Gastrocnemius medialis (tissue), 4 donors: ENCODE data around the gene LAMTOR1. TPM values are rescaled to one million over a fixed set of nuclear protein-coding genes. Genes with fewer than 3 reads are reported as not detected.

Experiments used
- ATAC-seq, 2 donors: fragments of 150-250 bp; one replicate each; pipeline ENCODE4 v1.9.1; 2016
- DNase-seq, 2 donors: peaks; one replicate each; pipeline ENCODE4 v3.0.0-alpha.2; 2019
- H3K27ac ChIP-seq, 4 donors: fragments of 200-600 bp; sonication (generic); 1 replicate in 1 of 4; 2 replicates in 3 of 4; pipeline ENCODE4 v1.5.1; 2016 to 2018; ENCODE audit warnings: mild to moderate bottlenecking in 2 of 4, moderate library complexity in 1 of 4
- H3K27me3 ChIP-seq, 3 donors: fragments of 200-600 bp; sonication (generic) in 2 of 3; 1 replicate in 1 of 3; 2 replicates in 2 of 3; pipeline versions ENCODE4 v1.5.1 to v1.6.0; 2016 to 2019; ENCODE audit warnings: mild to moderate bottlenecking in 1 of 3, moderate library complexity in 1 of 3
- H3K36me3 ChIP-seq, 2 donors: fragments of 200-600 bp; sonication (generic) in 1 of 2; one replicate each; pipeline ENCODE4 v1.5.1; 2017 to 2018
- H3K4me1 ChIP-seq, 2 donors: fragments of 200-600 bp; sonication (generic) in 1 of 2; one replicate each; pipeline ENCODE4 v1.5.1; 2016 to 2017; ENCODE audit warnings: mild to moderate bottlenecking in 2 of 2
- H3K4me3 ChIP-seq, 4 donors: fragments of 200-600 bp; sonication (generic) in 3 of 4; 1 replicate in 1 of 4; 2 replicates in 3 of 4; pipeline ENCODE4 v1.5.1; 2016 to 2019; ENCODE audit warnings: mild to moderate bottlenecking in 2 of 4
- H3K9me3 ChIP-seq, 3 donors: fragments of 200-600 bp; sonication (generic) in 2 of 3; 1 replicate in 1 of 3; 2 replicates in 2 of 3; pipeline ENCODE4 v1.5.1; 2016 to 2019
- POLR2A ChIP-seq, 2 donors: fragments of 450-650 bp; IDR thresholded peaks; one replicate each; pipeline ENCODE4 v1.6.1; 2017; ENCODE audit warnings: antibody characterized with exemption in 2 of 2, mild to moderate bottlenecking in 2 of 2, moderate library complexity in 2 of 2
- in situ Hi-C, 4 donors: fragments of 200-750 bp; cut with MboI; loops; one replicate each; pipeline versions ENCODE4 v1.15.0 to v1.8.0; 2017; ENCODE audit warnings: low sequenced_read_pairs in 4 of 4
- intact Hi-C: fragments of 100-400 bp; cut with DNase I; formaldehyde crosslinking; loops from one replicate; pipeline ENCODE4 v1.15.1; 2023; ENCODE audit warnings: low total_unique reads
- total RNA-seq, 4 donors: library from RNA; depleted of rRNA; stranded (reverse); fragments of >200 nt; gene quantifications; one replicate each; pipeline versions ENCODE4 v1.1.0 to v1.2.3, GENCODE V29; 2016
- TF ChIP-seq, protein P1 (sequence below), 5 experiments: fragments of 450-650 bp in 3 of 5; fragments of 200-600 bp in 2 of 5; sonication (generic) in 2 of 5; IDR thresholded peaks in 4 of 5; conservative IDR thresholded peaks in 1 of 5; 1 replicate in 4 of 5; 2 replicates in 1 of 5; pipeline ENCODE4 v1.5.1; 2016 to 2019; ENCODE audit warnings: antibody characterized with exemption in 5 of 5, mild to moderate bottlenecking in 3 of 5, moderate library complexity in 3 of 5

The LAMTOR1 gene
- total RNA-seq, 4 donors from 2014 or later: 75.0 to 146 (median 104) TPM

DNA sequence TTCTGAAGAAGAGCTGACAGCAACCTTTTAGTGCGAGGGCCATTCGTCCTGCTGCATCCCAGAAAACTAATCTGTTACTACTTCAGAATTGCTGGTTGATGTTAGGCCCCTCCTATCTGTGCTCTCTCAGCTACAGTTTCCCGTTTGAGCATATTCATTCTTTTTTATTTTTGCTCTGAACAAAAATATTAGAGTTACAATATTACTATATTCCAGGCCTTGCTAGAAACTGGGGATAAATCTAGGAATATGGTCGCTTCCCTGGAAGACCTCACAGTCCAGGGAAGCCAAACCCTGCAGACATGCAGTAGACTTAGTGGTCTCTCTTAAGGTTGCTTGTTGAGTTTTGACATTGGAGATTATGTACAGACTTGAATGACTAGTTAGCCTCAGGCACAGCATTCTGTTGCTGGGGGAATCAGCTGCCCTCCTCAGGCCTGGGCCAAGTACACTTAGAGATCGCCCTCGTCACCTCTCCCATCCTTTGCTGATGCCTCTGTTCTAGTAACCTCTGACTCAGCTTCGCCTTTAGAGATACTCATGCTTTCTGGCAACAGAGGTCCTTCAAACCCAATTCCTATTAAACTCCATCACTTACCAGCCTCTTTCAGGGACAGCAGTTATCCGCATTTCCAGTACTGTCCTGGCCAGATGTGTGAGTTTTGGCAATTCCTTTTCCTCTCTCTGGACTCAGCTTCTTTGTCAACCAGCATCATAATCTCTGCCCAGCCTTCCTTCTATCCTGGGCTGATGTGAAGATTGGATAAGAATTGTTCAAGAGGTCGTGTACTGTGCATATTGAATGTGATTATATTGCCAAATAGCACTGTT lies 10.1 kb upstream of the LAMTOR1 start:
- intact Hi-C loops: loop anchor here (1.0 to 2.0 kb wide), 5 partner anchors 10 to 184 kb away; partner anchors contain the start of genes LAMTOR1, LRRC51, NUMA1 and RNF121
- peak overlapping the region; percentile 95 to 99 (median 98) for H3K27ac ChIP-seq

GRCh38 chr11:72112143-72112977 lies 9.3 kb upstream of the LAMTOR1 start, which contains the start of gene ANAPC15:
ANAPC15 (minus strand) TSS chr11:72112695; CDS start chr11:72111276, 1,419 bp downstream.
- in situ Hi-C loops (no loop called here), intact Hi-C loops (loop anchor here (1.0 to 2.0 kb wide), 5 partner anchors 9 to 184 kb away; partner anchors contain the start of genes LAMTOR1, LRRC51, NUMA1 and RNF121)
- H3K9me3 ChIP-seq: no peaks in the 10 kb centered on the region
- H3K4me1 ChIP-seq: peaks cover 11 to 13% of the 10 kb centered on the region in 2 donors
- peak; percentile 98 to 99 for DNase-seq
- H3K4me3 ChIP-seq: peak within 1 kb of the TSS; percentile 59 to 68 (median 66)
- H3K27me3 ChIP-seq: no peaks in the 10 kb centered on the region
- H3K27ac ChIP-seq: peak within 1 kb of the TSS; percentile 95 to 99 (median 98)
- peaks cover 0 to 6% of the 10 kb centered on the region in 2 donors for H3K36me3 ChIP-seq
- ATAC-seq: peak; percentile 94 to 95
- TF ChIP-seq POLR2A (IDR thresholded peaks at IDR 0.05): peak; percentile 88 to 97
- TF ChIP-seq, protein P1, sequence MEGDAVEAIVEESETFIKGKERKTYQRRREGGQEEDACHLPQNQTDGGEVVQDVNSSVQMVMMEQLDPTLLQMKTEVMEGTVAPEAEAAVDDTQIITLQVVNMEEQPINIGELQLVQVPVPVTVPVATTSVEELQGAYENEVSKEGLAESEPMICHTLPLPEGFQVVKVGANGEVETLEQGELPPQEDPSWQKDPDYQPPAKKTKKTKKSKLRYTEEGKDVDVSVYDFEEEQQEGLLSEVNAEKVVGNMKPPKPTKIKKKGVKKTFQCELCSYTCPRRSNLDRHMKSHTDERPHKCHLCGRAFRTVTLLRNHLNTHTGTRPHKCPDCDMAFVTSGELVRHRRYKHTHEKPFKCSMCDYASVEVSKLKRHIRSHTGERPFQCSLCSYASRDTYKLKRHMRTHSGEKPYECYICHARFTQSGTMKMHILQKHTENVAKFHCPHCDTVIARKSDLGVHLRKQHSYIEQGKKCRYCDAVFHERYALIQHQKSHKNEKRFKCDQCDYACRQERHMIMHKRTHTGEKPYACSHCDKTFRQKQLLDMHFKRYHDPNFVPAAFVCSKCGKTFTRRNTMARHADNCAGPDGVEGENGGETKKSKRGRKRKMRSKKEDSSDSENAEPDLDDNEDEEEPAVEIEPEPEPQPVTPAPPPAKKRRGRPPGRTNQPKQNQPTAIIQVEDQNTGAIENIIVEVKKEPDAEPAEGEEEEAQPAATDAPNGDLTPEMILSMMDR (IDR thresholded peaks at IDR 0.05 in 4 of 5, conservative IDR thresholded peaks at IDR 0.05 in 1 of 5): no peak

More for the DNA sequence above, 10.1 kb upstream of the LAMTOR1 start:
- ATAC-seq (no peak), DNase-seq (no peak)
- H3K36me3 ChIP-seq: peaks cover 0 to 6% of the 10 kb centered on the region in 2 donors
- no peaks in the 10 kb centered on the region for H3K9me3 ChIP-seq
- H3K27me3 ChIP-seq: no peaks in the 10 kb centered on the region
- in situ Hi-C loops: no loop called here
- H3K4me3 ChIP-seq: peak overlapping the region; percentile 59 to 68 (median 66)
- H3K4me1 ChIP-seq: peaks cover 11 to 13% of the 10 kb centered on the region in 2 donors
- no peak for TF ChIP-seq POLR2A (IDR thresholded peaks at IDR 0.05)
- TF ChIP-seq, protein P1 (IDR thresholded peaks at IDR 0.05 in 4 of 5, conservative IDR thresholded peaks at IDR 0.05 in 1 of 5): no peak

DNA sequence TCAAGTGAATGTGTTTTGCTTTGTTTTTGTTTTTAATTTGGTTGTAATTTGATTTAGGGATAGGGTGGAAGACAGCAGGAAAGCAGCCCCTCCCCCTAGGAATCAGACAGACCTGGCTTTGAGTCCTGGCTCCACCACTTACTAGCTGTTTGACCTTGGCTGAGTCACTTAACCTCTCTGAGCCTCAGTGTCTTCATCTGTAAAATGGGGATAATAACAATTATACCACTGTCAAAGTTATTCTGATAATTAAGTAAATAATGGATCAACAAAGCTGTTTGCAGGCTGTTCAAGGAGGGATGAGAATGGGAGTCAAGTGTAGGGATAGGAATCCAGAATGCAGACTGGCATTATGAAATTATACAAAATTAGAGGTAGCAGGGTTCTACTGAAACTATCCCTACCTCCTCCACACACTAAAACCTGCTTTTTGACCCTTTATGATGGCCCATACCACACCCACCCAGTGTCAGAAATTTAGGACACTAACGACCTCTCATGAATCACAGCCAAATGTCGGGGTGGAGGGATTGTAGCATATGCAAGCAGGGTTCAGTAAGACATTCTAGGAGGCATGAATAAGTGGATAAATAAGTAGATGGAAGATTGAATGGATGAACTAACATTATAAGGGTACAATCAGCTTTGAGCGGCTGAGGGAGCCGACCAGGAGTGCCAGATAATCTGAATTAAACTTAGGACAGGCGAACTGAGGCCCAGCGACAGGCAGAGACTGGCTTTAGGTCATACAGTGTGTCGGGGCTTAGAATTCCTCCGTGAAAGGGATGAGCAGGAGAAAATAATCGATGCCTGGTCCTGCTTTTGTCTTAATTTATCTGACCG lies 8.4 kb upstream of the LAMTOR1 start:
- TF ChIP-seq, protein P1 (IDR thresholded peaks at IDR 0.05 in 4 of 5, conservative IDR thresholded peaks at IDR 0.05 in 1 of 5): no peak
- TF ChIP-seq POLR2A (IDR thresholded peaks at IDR 0.05): no peak
- intact Hi-C loops: loop anchor here (1.0 to 2.0 kb wide), 5 partner anchors 8 to 183 kb away; partner anchors contain the start of genes LAMTOR1, LRRC51, NUMA1 and RNF121
- ATAC-seq: peak in 1 of 2 donors; percentile 15
- Histone ChIP-seq H3K4me3 (peak overlapping the region; percentile 58 to 68 (median 63)), H3K27ac (peak overlapping the region; percentile 95 to 99 (median 98)), H3K36me3 (peaks cover 0 to 6% of the 10 kb centered on the region in 2 donors), H3K27me3 (no peaks in the 10 kb centered on the region), H3K4me1 (peaks cover 11 to 13% of the 10 kb centered on the region in 2 donors), H3K9me3 (no peaks in the 10 kb centered on the region)
- DNase-seq: no peak
- in situ Hi-C loops: no loop called here

- intact Hi-C loops: loop anchor here (10.0 kb wide), 2 partner anchors 321 to 329 kb away; partner anchors contain the start of gene CLPB
- H3K27ac ChIP-seq: no peak within 1 kb of the TSS
- no peak within 1 kb of the TSS for H3K4me3 ChIP-seq
- in situ Hi-C loops: loop anchor here in 2 of 4 donors (10.0 kb wide), 1 partner anchor 329 kb away; the partner anchor contains the start of gene CLPB (in 2 of the 2)
- H3K36me3 ChIP-seq: peaks cover 0 to 6% of the 10 kb centered on the region in 2 donors
- H3K9me3 ChIP-seq: no peaks in the 10 kb centered on the region
- TF ChIP-seq, protein P1 (IDR thresholded peaks at IDR 0.05 in 4 of 5, conservative IDR thresholded peaks at IDR 0.05 in 1 of 5): no peak
- H3K27me3 ChIP-seq: no peaks in the 10 kb centered on the region
- ATAC-seq: no peak
- no peak for DNase-seq
- peaks cover 20 to 24% of the 10 kb centered on the region in 2 donors for H3K4me1 ChIP-seq
Measured at GRCh38 chr11:72105888-72106287, 2.8 kb upstream of the LAMTOR1 start, which contains the start of gene TOMT. TOMT (plus strand) TSS chr11:72105924; CDS start chr11:72105952, 28 bp downstream.
